ENCODE data around the gene WIPF3. TPM values are rescaled to one million over a fixed set of nuclear protein-coding genes. Genes with fewer than 3 reads are reported as not detected.
"Not testable (repeated sequence)": the region's sequence is repeated elsewhere in the genome, so short reads cannot be mapped to it uniquely, and the experiment has no call there.

Gene WIPF3
- total RNA-seq, 1 donor from 2014 or later: 0.37 TPM

GRCh38 chr7:29890251-29890650 is 83.9 kb downstream of the WIPF3 start:
- Mint-ChIP-seq H3K9me3 (ENCODE audit: unreplicated experiment) (no peaks in the 10 kb centered on the region), H3K4me3 (ENCODE audit: unreplicated experiment) (no peak overlapping the region)

GRCh38 chr7:29890786-29891185 is 84.5 kb downstream of the WIPF3 start:
- not testable (repeated sequence) for H3K27me3 Mint-ChIP-seq (ENCODE audit: unreplicated experiment); DNase-seq; H3K36me3 Mint-ChIP-seq (ENCODE audit: unreplicated experiment); H3K4me3 Mint-ChIP-seq (ENCODE audit: unreplicated experiment); H3K27ac Mint-ChIP-seq (ENCODE audit: unreplicated experiment); H3K9me3 Mint-ChIP-seq (ENCODE audit: unreplicated experiment); H3K4me1 Mint-ChIP-seq (ENCODE audit: low read depth, unreplicated experiment)

More at GRCh38 chr7:29890251-29890650, 83.9 kb downstream of the WIPF3 start:
- Mint-ChIP-seq H3K4me1 (ENCODE audit: low read depth, unreplicated experiment) (peaks cover 1% of the 10 kb centered on the region), H3K27me3 (ENCODE audit: unreplicated experiment) (peaks cover 4% of the 10 kb centered on the region), H3K36me3 (ENCODE audit: unreplicated experiment) (peaks cover 6% of the 10 kb centered on the region), H3K27ac (ENCODE audit: unreplicated experiment) (no peak overlapping the region)
- TF ChIP-seq CTCF (IDR thresholded peaks at IDR 0.05; ENCODE audit: partially characterized antibody, unreplicated experiment): no peak
- no peak for DNase-seq

- no peak for DNase-seq
- TF ChIP-seq CTCF (IDR thresholded peaks at IDR 0.05; ENCODE audit: partially characterized antibody, unreplicated experiment): no peak
- Mint-ChIP-seq H3K27ac (ENCODE audit: unreplicated experiment) (no peak overlapping the region), H3K36me3 (ENCODE audit: unreplicated experiment) (peaks cover 6% of the 10 kb centered on the region), H3K4me1 (ENCODE audit: low read depth, unreplicated experiment) (peaks cover 1% of the 10 kb centered on the region), H3K9me3 (ENCODE audit: unreplicated experiment) (no peaks in the 10 kb centered on the region), H3K27me3 (ENCODE audit: unreplicated experiment) (peaks cover 5% of the 10 kb centered on the region), H3K4me3 (ENCODE audit: unreplicated experiment) (no peak overlapping the region)
These were observed 85.5 kb downstream of the WIPF3 start for GRCh38 chr7:29891766-29892165.

- Mint-ChIP-seq H3K27ac (ENCODE audit: unreplicated experiment) (no peak overlapping the region), H3K27me3 (ENCODE audit: unreplicated experiment) (peaks cover 3% of the 10 kb centered on the region), H3K4me1 (ENCODE audit: low read depth, unreplicated experiment) (peaks cover 1% of the 10 kb centered on the region), H3K9me3 (ENCODE audit: unreplicated experiment) (no peaks in the 10 kb centered on the region), H3K36me3 (ENCODE audit: unreplicated experiment) (peaks cover 6% of the 10 kb centered on the region), H3K4me3 (ENCODE audit: unreplicated experiment) (no peak overlapping the region)
- no peak for TF ChIP-seq CTCF (IDR thresholded peaks at IDR 0.05; ENCODE audit: partially characterized antibody, unreplicated experiment)
- no peak for DNase-seq
These were observed 85.9 kb downstream of the WIPF3 start for GRCh38 chr7:29892231-29892630.

GRCh38 chr7:29893351-29893965 is 87.2 kb downstream of the WIPF3 start:
- DNase-seq: no peak
- H3K4me1 Mint-ChIP-seq (ENCODE audit: low read depth, unreplicated experiment): peaks cover 1% of the 10 kb centered on the region
- H3K27me3 Mint-ChIP-seq (ENCODE audit: unreplicated experiment): peaks cover 3% of the 10 kb centered on the region
- H3K27ac Mint-ChIP-seq (ENCODE audit: unreplicated experiment): no peak overlapping the region
- peaks cover 9% of the 10 kb centered on the region for H3K36me3 Mint-ChIP-seq (ENCODE audit: unreplicated experiment)
- no peak overlapping the region for H3K4me3 Mint-ChIP-seq (ENCODE audit: unreplicated experiment)
- no peak for TF ChIP-seq CTCF (IDR thresholded peaks at IDR 0.05; ENCODE audit: partially characterized antibody, unreplicated experiment)
- peaks cover 3% of the 10 kb centered on the region for H3K9me3 Mint-ChIP-seq (ENCODE audit: unreplicated experiment)
